ENCODE data around the gene POR. TPM values are rescaled to one million over a fixed set of nuclear protein-coding genes. Genes with fewer than 3 reads are reported as not detected.

The POR gene
- total RNA-seq, 1 donor from 2014 or later: 236 TPM

GRCh38 chr7:75962607-75963380 is 47.8 kb downstream of the POR start:
- Histone ChIP-seq H3K4me1 (peaks cover 19 to 41% of the 10 kb centered on the region in 2 donors), H3K27ac (peak overlapping the region; percentile 92 to 97), H3K4me3 (peak overlapping the region in 1 of 2 donors; percentile 29), H3K36me3 (peaks cover 18 to 20% of the 10 kb centered on the region in 2 donors), H3K27me3 (no peaks in the 10 kb centered on the region), H3K9me3 (no peaks in the 10 kb centered on the region)
- no peak for TF ChIP-seq CTCF (IDR thresholded peaks at IDR 0.05)
- peak in 1 of 2 donors; percentile 89 for DNase-seq (ENCODE audit: low spot score in 2 of 2)
- intact Hi-C loops (cut with DNase I): loop anchor here (1.0 to 10.0 kb wide), 4 partner anchors 32 to 248 kb away; partner anchors contain the start of genes POR, RHBDD2 and TMEM120A

GRCh38 chr7:75963381-75963995 is 48.5 kb downstream of the POR start:
- no peak overlapping the region for H3K4me3 ChIP-seq

GRCh38 chr7:75965617-75966016 is 50.7 kb downstream of the POR start:
- intact Hi-C loops (cut with DNase I): loop anchor here (1.0 to 10.0 kb wide), 4 partner anchors 29 to 251 kb away; partner anchors contain the start of genes RHBDD2, STYXL1 and TMEM120A
- Histone ChIP-seq H3K27me3 (no peaks in the 10 kb centered on the region), H3K4me3 (peak overlapping the region in 1 of 2 donors; percentile 54), H3K4me1 (peaks cover 20 to 44% of the 10 kb centered on the region in 2 donors), H3K27ac (peak overlapping the region; percentile 92 to 97), H3K9me3 (no peaks in the 10 kb centered on the region), H3K36me3 (peaks cover 0 to 3% of the 10 kb centered on the region in 2 donors)
- DNase-seq (ENCODE audit: low spot score in 2 of 2): peak in 1 of 2 donors; percentile 63
- TF ChIP-seq CTCF (IDR thresholded peaks at IDR 0.05): no peak

More at GRCh38 chr7:75963381-75963995, 48.5 kb downstream of the POR start:
- peaks cover 20 to 44% of the 10 kb centered on the region in 2 donors for H3K4me1 ChIP-seq
- H3K27ac ChIP-seq: peak overlapping the region; percentile 92 to 97
- intact Hi-C loops (cut with DNase I): loop anchor here (10.0 kb wide), 1 partner anchor 249 kb away; no protein-coding TSS in a partner anchor
- no peak for DNase-seq (ENCODE audit: low spot score in 2 of 2)
- H3K36me3 ChIP-seq: peaks cover 11 to 13% of the 10 kb centered on the region in 2 donors
- TF ChIP-seq CTCF (IDR thresholded peaks at IDR 0.05): no peak
- no peaks in the 10 kb centered on the region for H3K27me3 ChIP-seq
- no peaks in the 10 kb centered on the region for H3K9me3 ChIP-seq

- DNase-seq (ENCODE audit: low spot score in 2 of 2): peak; percentile 63 to 92
- peak overlapping the region; percentile 15 to 54 for H3K4me3 ChIP-seq
- H3K27me3 ChIP-seq: no peaks in the 10 kb centered on the region
- H3K36me3 ChIP-seq: no peaks in the 10 kb centered on the region
- intact Hi-C loops (cut with DNase I): loop anchor here (1.0 to 10.0 kb wide), 4 partner anchors 28 to 252 kb away; partner anchors contain the start of genes RHBDD2, STYXL1 and TMEM120A
- H3K9me3 ChIP-seq: no peaks in the 10 kb centered on the region
- TF ChIP-seq CTCF (IDR thresholded peaks at IDR 0.05): no peak
- peaks cover 20 to 44% of the 10 kb centered on the region in 2 donors for H3K4me1 ChIP-seq
- H3K27ac ChIP-seq: peak overlapping the region; percentile 92 to 97
Measured at GRCh38 chr7:75966190-75966961, 51.4 kb downstream of the POR start.

- no peak for TF ChIP-seq CTCF (IDR thresholded peaks at IDR 0.05)
- Histone ChIP-seq H3K4me1 (peaks cover 20 to 43% of the 10 kb centered on the region in 2 donors), H3K4me3 (peak overlapping the region in 1 of 2 donors; percentile 28)
Measured at GRCh38 chr7:75967055-75967454, 52.1 kb downstream of the POR start.

More at GRCh38 chr7:75967055-75967454, 52.1 kb downstream of the POR start:
- no peak for DNase-seq (ENCODE audit: low spot score in 2 of 2)
- Histone ChIP-seq H3K36me3 (peaks cover 0 to 1% of the 10 kb centered on the region in 2 donors), H3K27me3 (no peaks in the 10 kb centered on the region), H3K9me3 (no peaks in the 10 kb centered on the region), H3K27ac (peak overlapping the region; percentile 92 to 97)
- intact Hi-C loops (cut with DNase I): loop anchor here (2.0 to 10.0 kb wide), 3 partner anchors 80 to 252 kb away; partner anchors contain the start of genes RHBDD2 and STYXL1
